ENCODE data around the gene RNF11.
"Not testable (repeated sequence)": the region's sequence is repeated elsewhere in the genome, so short reads cannot be mapped to it uniquely, and the experiment has no call there.

GRCh38 chr1:51227231-51227960, 8.7 kb upstream of the RNF11 start:
- TF ChIP-seq CTCF (optimal IDR thresholded peaks at IDR 0.05 in 1 of 3, IDR thresholded peaks at IDR 0.05 in 1 of 3, conservative IDR thresholded peaks at IDR 0.05 in 1 of 3; ENCODE audit: extremely low read depth in 1 of 3, insufficient read depth in 2 of 3, low read length in 3 of 3); EZH2 (IDR thresholded peaks at IDR 0.05; ENCODE audit: low read length): not testable (repeated sequence)
